K562 (cell line): ENCODE results near the gene GCNA. TPM values are rescaled to one million over a fixed set of nuclear protein-coding genes. Genes with fewer than 3 reads are reported as not detected.

Experiments used
- ARNT ChIP-seq, 2 experiments: fragments of 450-650 bp; IDR thresholded peaks; 2 replicates each; pipeline ENCODE4 v1.6.1; 2016; ENCODE audit warnings: mild to moderate bottlenecking in 1 of 2
- ATF1 ChIP-seq, 2 experiments: fragments of 450-650 bp in 1 of 2; IDR thresholded peaks; 2 replicates each; pipeline ENCODE4 v1.6.1; 2016; ENCODE audit warnings: missing compliant biosample characterization in 1 of 2, missing genetic modification characterization in 1 of 2
- C11orf30 ChIP-seq: fragments of 450-650 bp; IDR thresholded peaks from 2 replicates; pipeline ENCODE4 v1.6.1; 2016; ENCODE audit warnings: low read depth, mild to moderate bottlenecking
- CBX2 ChIP-seq: fragments of 200-600 bp; sonication (generic); IDR thresholded peaks from one replicate; pipeline ENCODE4 v1.6.1; 2012; ENCODE audit warnings: mild to moderate bottlenecking, low read length, inconsistent platforms; ENCODE audit not compliant: insufficient read depth, poor library complexity, severe bottlenecking
- CCAR2 ChIP-seq: fragments of 200-400 bp; formaldehyde crosslinking; IDR thresholded peaks from 2 replicates; pipeline ENCODE4 v1.6.1; 2017; ENCODE audit warnings: mild to moderate bottlenecking, low read depth, low read length
- FIP1L1 ChIP-seq: fragments of 200-400 bp; formaldehyde crosslinking; IDR thresholded peaks from 2 replicates; pipeline ENCODE4 v1.6.1; 2018; ENCODE audit warnings: mild to moderate bottlenecking, low read depth, low read length; ENCODE audit not compliant: poor library complexity, severe bottlenecking
- HES1 ChIP-seq: fragments of 450-650 bp; IDR thresholded peaks from 2 replicates; pipeline ENCODE4 v1.6.1; 2016; ENCODE audit warnings: low read depth, mild to moderate bottlenecking, moderate library complexity
- KAT8 ChIP-seq: fragments of 450-650 bp; IDR thresholded peaks from 2 replicates; pipeline ENCODE4 v1.6.1; 2016; ENCODE audit warnings: low read depth, mild to moderate bottlenecking
- L3MBTL2 ChIP-seq: fragments of 450-650 bp; IDR thresholded peaks from 2 replicates; pipeline ENCODE4 v1.6.1; 2016; ENCODE audit warnings: mild to moderate bottlenecking, moderate library complexity
- MAFG ChIP-seq: fragments of 450-650 bp; conservative IDR thresholded peaks from 2 replicates; pipeline ENCODE4 v1.6.1; 2016; ENCODE audit warnings: missing genetic modification characterization, missing compliant biosample characterization
- OTX1 ChIP-seq: fragments of 450-650 bp; formaldehyde crosslinking; IDR thresholded peaks from 2 replicates; pipeline ENCODE4 v1.4.0; 2022; ENCODE audit warnings: mild to moderate bottlenecking
- POLR2AphosphoS2 ChIP-seq: IDR thresholded peaks from 2 replicates; pipeline ENCODE4 v1.6.1; 2012; ENCODE audit warnings: low read length, improper control_type of control experiment
- RFX7 ChIP-seq: fragments of 250-450 bp; sonication (Bioruptor Pico); IDR thresholded peaks from 2 replicates; pipeline ENCODE4 v1.5.1; 2021; ENCODE audit warnings: mild to moderate bottlenecking
- SRF ChIP-seq, 2 experiments: fragments of 250-450, 450-650 bp in 1 of 2; sonication (Bioruptor Pico) in 1 of 2; sonication (generic) in 1 of 2; formaldehyde crosslinking; IDR thresholded peaks; 2 replicates each; pipeline versions ENCODE4 v1.5.0 to v1.5.1; 2020 to 2022; ENCODE audit warnings: mild to moderate bottlenecking in 1 of 2, missing genetic modification reagents in 1 of 2
- TCF3 ChIP-seq: sonication (generic); formaldehyde crosslinking; IDR thresholded peaks from 2 replicates; pipeline ENCODE4 v1.4.0; 2020; ENCODE audit warnings: mild to moderate bottlenecking, missing genetic modification reagents
- TSC22D4 ChIP-seq: fragments of 450-650 bp; IDR thresholded peaks from 2 replicates; pipeline ENCODE4 v1.6.1; 2016; ENCODE audit warnings: missing genetic modification characterization, missing biosample characterization, control low read depth
- ZNF274 ChIP-seq: IDR thresholded peaks from 2 replicates; pipeline ENCODE4 v1.6.1; 2011; ENCODE audit warnings: low read depth, mild to moderate bottlenecking, low read length, moderate library complexity, borderline replicate concordance
- ZNF384 ChIP-seq: IDR thresholded peaks from 2 replicates; pipeline ENCODE4 v1.6.1; 2012; ENCODE audit warnings: low read depth, low read length, improper control_type of control experiment
- ZNF408 ChIP-seq: fragments of 250-450 bp; sonication (Bioruptor Pico); IDR thresholded peaks from 2 replicates; pipeline ENCODE4 v1.4.0; 2020; ENCODE audit warnings: low read depth, mild to moderate bottlenecking, moderate library complexity
- ZNF444 ChIP-seq: fragments of 250-450 bp; sonication (Bioruptor Pico); IDR thresholded peaks from 2 replicates; pipeline ENCODE4 v1.4.0; 2020; ENCODE audit warnings: mild to moderate bottlenecking, moderate library complexity
- ZNF655 ChIP-seq: fragments of 250-450 bp; sonication (Bioruptor Pico); IDR thresholded peaks from 2 replicates; pipeline ENCODE4 v1.5.0; 2021
- polyA plus RNA-seq, 8 experiments: library from polyadenylated mRNA; depleted of rRNA in 4 of 8; stranded (reverse) in 5 of 8; unstranded in 3 of 8; fragments of >200 nt; fragmentation: Nextera tagmentation in 2 of 8; fragmentation: Illumina TruSeq in 1 of 8; extraction: Ambion mirVana in 2 of 8; extraction: Trizol in 1 of 8; gene quantifications; 2 replicates each; pipeline versions ENCODE4 v1.2.1 to v1.2.3, GENCODE V29; 2011 to 2014; ENCODE audit warnings: inconsistent platforms in 1 of 8, missing spikeins in 1 of 8
- total RNA-seq, 7 experiments: library from RNA; depleted of rRNA in 6 of 7; stranded (reverse); fragments of >200 nt in 6 of 7; fragmentation: Illumina TruSeq in 2 of 7; extraction: Trizol in 2 of 7; gene quantifications; 2 replicates each; pipeline versions ENCODE4 v1.2.1 to v1.2.3, GENCODE V29; 2011 to 2021; ENCODE audit warnings: low replicate concordance in 1 of 7
- TF ChIP-seq, protein P1 (sequence below): sonication (generic); formaldehyde crosslinking; IDR thresholded peaks from 2 replicates; pipeline ENCODE4 v1.8.1; 2023; ENCODE audit warnings: mild to moderate bottlenecking, missing genetic modification reagents
- TF ChIP-seq, protein P2 (sequence below): fragments of 250-450 bp; sonication (Bioruptor Pico); IDR thresholded peaks from 2 replicates; pipeline ENCODE4 v1.4.0; 2020; ENCODE audit warnings: borderline replicate concordance
- TF ChIP-seq, protein P3 (sequence below): fragments of 250-450 bp; sonication (Bioruptor Pico); IDR thresholded peaks from 2 replicates; pipeline ENCODE4 v1.8.0; 2022; ENCODE audit warnings: inconsistent platforms

Gene GCNA
- total and polyA plus RNA-seq, 9 of the 15 experiments (the other 6 are each of a cell fraction or from before 2014, with no cell fraction given), result 0.27 to 1.5 (median 0.86) TPM

DNA sequence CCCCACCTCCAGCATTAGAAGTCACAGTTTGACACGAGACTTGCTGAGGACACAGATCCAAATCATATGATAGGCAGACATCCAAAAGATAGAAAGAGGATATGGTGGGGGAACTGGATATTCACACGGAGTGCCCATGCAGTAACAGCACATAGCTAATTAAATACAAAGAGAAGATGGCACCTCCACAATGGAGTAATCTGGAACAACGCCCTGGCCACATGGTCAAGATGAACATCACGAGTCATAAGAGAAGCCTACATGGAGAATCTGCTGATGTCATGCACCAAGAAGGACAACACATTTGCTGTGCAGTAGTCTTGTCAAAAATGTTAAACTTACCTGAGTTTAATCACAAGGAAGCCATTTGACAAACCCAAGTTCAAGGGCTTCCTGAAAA lies 79.0 kb downstream of the GCNA start (continued):
- TF ChIP-seq RFX7 (CRISPR knock-in tag), result no peak
- TF ChIP-seq ARNT (IDR thresholded peaks at IDR 0.05), result no peak
- TF ChIP-seq FIP1L1, result no peak
- no peak for TF ChIP-seq TCF3 (CRISPR knock-in tag)
- TF ChIP-seq MAFG (tag), result peak; percentile 16; the same call in 1 of the 2 replicates
- TF ChIP-seq KAT8, result no peak
- no peak for TF ChIP-seq ZNF384
- no peak for TF ChIP-seq ZNF408 (CRISPR knock-in tag)
- peak; percentile 31; the same call in 1 of the 2 replicates for TF ChIP-seq C11orf30
- no peak for TF ChIP-seq ZNF274
- no peak for TF ChIP-seq CBX2
- TF ChIP-seq, protein P1, sequence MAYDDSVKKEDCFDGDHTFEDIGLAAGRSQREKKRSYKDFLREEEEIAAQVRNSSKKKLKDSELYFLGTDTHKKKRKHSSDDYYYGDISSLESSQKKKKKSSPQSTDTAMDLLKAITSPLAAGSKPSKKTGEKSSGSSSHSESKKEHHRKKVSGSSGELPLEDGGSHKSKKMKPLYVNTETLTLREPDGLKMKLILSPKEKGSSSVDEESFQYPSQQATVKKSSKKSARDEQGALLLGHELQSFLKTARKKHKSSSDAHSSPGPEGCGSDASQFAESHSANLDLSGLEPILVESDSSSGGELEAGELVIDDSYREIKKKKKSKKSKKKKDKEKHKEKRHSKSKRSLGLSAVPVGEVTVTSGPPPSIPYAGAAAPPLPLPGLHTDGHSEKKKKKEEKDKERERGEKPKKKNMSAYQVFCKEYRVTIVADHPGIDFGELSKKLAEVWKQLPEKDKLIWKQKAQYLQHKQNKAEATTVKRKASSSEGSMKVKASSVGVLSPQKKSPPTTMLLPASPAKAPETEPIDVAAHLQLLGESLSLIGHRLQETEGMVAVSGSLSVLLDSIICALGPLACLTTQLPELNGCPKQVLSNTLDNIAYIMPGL (CRISPR knock-in tag), result no peak
- no peak for TF ChIP-seq CCAR2
- no peak for TF ChIP-seq ATF1 (CRISPR knock-in tag; IDR thresholded peaks at IDR 0.05)
- TF ChIP-seq ATF1 (tag; IDR thresholded peaks at IDR 0.05), result no peak
- TF ChIP-seq OTX1 (CRISPR knock-in tag), result no peak
- TF ChIP-seq ZNF444, result no peak
- peak; percentile 52 for TF ChIP-seq L3MBTL2
- no peak for TF ChIP-seq HES1
- no peak for TF ChIP-seq SRF (CRISPR knock-in tag; IDR thresholded peaks at IDR 0.05)
- TF ChIP-seq, protein P2, sequence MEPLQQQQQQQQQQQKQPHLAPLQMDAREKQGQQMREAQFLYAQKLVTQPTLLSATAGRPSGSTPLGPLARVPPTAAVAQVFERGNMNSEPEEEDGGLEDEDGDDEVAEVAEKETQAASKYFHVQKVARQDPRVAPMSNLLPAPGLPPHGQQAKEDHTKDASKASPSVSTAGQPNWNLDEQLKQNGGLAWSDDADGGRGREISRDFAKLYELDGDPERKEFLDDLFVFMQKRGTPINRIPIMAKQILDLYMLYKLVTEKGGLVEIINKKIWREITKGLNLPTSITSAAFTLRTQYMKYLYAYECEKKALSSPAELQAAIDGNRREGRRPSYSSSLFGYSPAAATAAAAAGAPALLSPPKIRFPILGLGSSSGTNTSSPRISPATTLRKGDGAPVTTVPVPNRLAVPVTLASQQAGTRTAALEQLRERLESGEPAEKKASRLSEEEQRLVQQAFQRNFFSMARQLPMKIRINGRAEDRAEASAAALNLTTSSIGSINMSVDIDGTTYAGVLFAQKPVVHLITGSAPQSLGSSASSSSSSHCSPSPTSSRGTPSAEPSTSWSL (CRISPR knock-in tag), result no peak
- TF ChIP-seq, protein P3, sequence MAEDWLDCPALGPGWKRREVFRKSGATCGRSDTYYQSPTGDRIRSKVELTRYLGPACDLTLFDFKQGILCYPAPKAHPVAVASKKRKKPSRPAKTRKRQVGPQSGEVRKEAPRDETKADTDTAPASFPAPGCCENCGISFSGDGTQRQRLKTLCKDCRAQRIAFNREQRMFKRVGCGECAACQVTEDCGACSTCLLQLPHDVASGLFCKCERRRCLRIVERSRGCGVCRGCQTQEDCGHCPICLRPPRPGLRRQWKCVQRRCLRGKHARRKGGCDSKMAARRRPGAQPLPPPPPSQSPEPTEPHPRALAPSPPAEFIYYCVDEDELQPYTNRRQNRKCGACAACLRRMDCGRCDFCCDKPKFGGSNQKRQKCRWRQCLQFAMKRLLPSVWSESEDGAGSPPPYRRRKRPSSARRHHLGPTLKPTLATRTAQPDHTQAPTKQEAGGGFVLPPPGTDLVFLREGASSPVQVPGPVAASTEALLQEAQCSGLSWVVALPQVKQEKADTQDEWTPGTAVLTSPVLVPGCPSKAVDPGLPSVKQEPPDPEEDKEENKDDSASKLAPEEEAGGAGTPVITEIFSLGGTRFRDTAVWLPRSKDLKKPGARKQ (CRISPR knock-in tag), result no peak
- TF ChIP-seq ZNF655, result no peak
- no peak for TF ChIP-seq TSC22D4 (tag)
- no peak for TF ChIP-seq POLR2AphosphoS2
